GM12874 (cell line): Measurements from ENCODE around the gene MTCL1.

ENCODE experiments used
- CTCF ChIP-seq: IDR thresholded peaks from 2 replicates; pipeline ENCODE4 v1.5.1; 2011; ENCODE audit warnings: low read depth, mild to moderate bottlenecking, control low read depth, low read length, moderate library complexity; ENCODE audit not compliant: insufficient read depth

The MTCL1 gene

GRCh38 chr18:8799596-8800441, 94.5 kb downstream of the MTCL1 start:
- no peak for TF ChIP-seq CTCF

DNA sequence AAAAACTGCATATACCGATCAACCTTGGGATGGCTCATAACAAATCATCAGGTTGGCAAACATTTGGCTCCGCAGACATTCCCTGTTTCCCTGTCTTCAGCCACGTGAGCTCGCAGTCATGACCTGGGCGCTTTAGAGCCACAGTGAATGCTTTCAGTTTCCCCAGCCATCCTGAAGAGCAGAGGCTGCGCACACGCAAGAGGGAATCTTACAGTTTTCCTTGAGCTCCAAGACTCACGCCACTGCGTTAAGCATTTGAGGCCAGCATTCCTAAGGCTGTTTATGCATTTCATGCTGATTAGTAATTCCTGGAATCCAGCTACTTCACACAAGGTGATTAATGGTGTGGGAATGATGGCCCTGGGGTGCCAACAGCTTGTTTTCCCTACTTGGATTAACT, 95.1 kb downstream of the MTCL1 start:
- TF ChIP-seq CTCF: no peak

DNA sequence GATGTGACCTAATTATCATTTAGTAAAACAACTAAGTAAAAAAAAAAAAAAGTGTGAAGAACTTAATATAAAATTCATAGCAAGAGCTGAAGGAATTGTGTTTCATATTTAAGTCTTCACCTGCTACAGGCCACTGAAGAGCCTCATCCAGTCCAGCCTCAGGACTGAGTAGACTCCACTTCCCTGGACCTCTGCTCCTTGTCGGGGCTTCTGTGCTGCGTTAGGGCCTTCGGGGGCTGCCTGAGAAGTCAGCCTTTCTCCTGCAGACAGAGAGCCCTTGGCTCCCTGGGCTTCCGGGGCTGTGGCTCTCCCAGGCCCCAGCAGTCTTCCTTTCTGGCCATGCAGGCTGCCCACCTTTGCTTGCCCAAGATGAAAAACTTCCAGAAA, 95.5 kb downstream of the MTCL1 start:
- TF ChIP-seq CTCF: no peak

DNA sequence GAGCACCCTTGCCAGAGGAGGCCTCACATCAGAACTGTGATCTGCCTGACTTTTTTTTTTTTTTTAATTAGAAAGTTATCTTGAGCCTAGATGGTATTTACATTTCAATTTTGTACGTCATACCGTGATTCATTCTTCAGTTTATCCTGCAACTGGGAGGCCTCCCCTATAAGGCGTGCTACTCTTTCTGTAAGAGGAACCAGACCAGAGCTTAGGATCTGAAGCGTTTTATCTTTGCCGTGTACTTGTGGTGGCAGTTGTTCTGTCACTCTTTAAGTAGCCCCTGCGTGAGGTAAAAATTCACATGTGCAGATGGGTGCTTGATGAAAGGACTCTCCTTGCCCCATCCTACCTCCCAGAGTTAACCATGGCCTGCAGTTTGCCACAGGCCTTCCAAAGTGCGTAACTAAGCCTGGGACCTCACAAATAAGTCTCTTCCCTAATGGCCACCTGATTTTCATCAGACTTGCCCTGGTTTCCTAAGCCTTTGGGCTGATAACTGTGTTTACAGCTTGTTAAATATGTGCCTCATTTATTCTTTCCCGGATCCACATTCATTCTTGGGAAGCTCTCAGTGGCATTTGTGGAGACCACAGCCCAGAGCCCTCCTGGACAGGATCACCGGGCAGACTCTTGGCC, 96.0 kb downstream of the MTCL1 start:
- TF ChIP-seq CTCF: no peak

GRCh38 chr18:8802017-8802672, 96.8 kb downstream of the MTCL1 start:
- TF ChIP-seq CTCF: no peak

DNA sequence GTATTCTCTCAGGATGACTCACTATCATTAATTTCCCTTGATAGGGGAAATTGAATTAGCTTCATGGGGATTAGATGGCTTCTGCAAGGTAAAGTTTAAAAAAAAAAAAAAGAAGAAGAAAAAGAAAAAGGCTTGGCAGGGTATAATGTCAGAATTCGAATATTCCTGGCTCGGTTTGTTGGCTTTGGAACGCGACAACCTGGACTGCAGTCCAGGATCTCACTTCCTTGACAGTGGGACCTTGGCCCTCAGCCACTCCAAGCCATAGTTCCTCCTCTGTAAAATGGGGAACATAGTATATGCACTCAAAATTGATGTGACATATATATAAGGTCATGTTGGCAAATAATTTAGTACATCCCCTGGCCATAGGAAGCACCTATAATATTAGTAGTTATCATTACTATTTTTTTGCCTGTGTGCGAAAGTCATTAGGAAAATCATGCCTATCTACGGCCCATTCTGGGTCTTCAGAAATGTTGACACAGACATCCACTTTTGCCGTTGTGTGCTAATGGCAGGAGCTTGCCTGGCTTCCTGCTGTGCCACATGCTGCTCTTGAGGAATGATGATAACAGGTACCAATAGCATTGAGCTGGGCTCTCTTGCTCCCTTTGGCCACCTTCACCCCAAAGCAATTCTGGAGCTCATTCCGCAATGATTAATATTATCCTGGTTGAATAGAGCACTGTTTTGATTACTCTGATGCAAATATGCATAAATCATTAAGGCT, 97.9 kb downstream of the MTCL1 start:
- no peak for TF ChIP-seq CTCF

GRCh38 chr18:8803957-8804356, 98.6 kb downstream of the MTCL1 start:
- TF ChIP-seq CTCF: no peak
